ENCODE measurements around the gene FHOD3. TPM values are rescaled to one million over a fixed set of nuclear protein-coding genes. Genes with fewer than 3 reads are reported as not detected.

Gene FHOD3
- total and polyA plus RNA-seq, 9 of the 15 experiments (the other 6 are each of a cell fraction or from before 2014, with no cell fraction given), result 0.11 TPM; not detected in 8

DNA sequence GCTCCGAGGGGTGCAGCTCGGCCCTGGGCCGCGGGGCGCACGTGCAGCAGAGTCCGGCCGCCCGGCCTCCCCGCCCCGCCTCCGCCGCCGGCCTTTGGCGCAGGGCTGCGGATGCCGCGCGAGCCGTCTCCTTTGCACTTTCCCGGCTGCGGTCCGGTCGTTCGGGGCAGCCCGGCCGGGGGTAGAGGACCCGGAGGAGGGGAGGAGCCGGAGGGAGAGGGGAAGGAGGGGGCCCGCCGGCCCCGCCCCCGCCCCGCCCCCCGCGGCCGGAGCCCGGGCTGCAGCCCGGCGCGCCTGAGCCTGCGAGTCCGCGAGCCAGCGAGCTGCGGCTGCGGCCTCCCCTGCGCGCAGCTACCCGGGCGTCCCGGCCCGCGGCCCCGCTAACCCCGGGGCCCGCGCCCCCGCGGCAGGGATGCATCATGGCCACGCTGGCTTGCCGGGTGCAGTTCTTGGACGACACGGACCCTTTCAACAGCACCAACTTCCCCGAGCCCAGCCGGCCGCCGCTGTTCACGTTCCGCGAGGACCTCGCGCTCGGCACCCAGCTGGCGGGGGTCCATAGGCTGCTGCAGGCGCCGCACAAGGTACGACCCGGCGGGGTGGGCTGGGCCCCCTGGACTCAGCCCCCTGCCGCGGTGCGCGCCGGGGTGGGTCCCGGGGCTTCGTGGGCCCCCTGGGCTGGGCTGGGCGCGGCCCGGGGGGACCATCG lies at the start of gene FHOD3 (continued):
- TF ChIP-seq, protein P1, sequence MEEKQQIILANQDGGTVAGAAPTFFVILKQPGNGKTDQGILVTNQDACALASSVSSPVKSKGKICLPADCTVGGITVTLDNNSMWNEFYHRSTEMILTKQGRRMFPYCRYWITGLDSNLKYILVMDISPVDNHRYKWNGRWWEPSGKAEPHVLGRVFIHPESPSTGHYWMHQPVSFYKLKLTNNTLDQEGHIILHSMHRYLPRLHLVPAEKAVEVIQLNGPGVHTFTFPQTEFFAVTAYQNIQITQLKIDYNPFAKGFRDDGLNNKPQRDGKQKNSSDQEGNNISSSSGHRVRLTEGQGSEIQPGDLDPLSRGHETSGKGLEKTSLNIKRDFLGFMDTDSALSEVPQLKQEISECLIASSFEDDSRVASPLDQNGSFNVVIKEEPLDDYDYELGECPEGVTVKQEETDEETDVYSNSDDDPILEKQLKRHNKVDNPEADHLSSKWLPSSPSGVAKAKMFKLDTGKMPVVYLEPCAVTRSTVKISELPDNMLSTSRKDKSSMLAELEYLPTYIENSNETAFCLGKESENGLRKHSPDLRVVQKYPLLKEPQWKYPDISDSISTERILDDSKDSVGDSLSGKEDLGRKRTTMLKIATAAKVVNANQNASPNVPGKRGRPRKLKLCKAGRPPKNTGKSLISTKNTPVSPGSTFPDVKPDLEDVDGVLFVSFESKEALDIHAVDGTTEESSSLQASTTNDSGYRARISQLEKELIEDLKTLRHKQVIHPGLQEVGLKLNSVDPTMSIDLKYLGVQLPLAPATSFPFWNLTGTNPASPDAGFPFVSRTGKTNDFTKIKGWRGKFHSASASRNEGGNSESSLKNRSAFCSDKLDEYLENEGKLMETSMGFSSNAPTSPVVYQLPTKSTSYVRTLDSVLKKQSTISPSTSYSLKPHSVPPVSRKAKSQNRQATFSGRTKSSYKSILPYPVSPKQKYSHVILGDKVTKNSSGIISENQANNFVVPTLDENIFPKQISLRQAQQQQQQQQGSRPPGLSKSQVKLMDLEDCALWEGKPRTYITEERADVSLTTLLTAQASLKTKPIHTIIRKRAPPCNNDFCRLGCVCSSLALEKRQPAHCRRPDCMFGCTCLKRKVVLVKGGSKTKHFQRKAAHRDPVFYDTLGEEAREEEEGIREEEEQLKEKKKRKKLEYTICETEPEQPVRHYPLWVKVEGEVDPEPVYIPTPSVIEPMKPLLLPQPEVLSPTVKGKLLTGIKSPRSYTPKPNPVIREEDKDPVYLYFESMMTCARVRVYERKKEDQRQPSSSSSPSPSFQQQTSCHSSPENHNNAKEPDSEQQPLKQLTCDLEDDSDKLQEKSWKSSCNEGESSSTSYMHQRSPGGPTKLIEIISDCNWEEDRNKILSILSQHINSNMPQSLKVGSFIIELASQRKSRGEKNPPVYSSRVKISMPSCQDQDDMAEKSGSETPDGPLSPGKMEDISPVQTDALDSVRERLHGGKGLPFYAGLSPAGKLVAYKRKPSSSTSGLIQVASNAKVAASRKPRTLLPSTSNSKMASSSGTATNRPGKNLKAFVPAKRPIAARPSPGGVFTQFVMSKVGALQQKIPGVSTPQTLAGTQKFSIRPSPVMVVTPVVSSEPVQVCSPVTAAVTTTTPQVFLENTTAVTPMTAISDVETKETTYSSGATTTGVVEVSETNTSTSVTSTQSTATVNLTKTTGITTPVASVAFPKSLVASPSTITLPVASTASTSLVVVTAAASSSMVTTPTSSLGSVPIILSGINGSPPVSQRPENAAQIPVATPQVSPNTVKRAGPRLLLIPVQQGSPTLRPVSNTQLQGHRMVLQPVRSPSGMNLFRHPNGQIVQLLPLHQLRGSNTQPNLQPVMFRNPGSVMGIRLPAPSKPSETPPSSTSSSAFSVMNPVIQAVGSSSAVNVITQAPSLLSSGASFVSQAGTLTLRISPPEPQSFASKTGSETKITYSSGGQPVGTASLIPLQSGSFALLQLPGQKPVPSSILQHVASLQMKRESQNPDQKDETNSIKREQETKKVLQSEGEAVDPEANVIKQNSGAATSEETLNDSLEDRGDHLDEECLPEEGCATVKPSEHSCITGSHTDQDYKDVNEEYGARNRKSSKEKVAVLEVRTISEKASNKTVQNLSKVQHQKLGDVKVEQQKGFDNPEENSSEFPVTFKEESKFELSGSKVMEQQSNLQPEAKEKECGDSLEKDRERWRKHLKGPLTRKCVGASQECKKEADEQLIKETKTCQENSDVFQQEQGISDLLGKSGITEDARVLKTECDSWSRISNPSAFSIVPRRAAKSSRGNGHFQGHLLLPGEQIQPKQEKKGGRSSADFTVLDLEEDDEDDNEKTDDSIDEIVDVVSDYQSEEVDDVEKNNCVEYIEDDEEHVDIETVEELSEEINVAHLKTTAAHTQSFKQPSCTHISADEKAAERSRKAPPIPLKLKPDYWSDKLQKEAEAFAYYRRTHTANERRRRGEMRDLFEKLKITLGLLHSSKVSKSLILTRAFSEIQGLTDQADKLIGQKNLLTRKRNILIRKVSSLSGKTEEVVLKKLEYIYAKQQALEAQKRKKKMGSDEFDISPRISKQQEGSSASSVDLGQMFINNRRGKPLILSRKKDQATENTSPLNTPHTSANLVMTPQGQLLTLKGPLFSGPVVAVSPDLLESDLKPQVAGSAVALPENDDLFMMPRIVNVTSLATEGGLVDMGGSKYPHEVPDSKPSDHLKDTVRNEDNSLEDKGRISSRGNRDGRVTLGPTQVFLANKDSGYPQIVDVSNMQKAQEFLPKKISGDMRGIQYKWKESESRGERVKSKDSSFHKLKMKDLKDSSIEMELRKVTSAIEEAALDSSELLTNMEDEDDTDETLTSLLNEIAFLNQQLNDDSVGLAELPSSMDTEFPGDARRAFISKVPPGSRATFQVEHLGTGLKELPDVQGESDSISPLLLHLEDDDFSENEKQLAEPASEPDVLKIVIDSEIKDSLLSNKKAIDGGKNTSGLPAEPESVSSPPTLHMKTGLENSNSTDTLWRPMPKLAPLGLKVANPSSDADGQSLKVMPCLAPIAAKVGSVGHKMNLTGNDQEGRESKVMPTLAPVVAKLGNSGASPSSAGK (IDR thresholded peaks at IDR 0.05), result no peak
- TF ChIP-seq ZNF583 (CRISPR knock-in tag; IDR thresholded peaks at IDR 0.05) (no peak), KDM5B (IDR thresholded peaks at IDR 0.05; ENCODE audit: insufficient replicate concordance, low read depth, low read length) (peak; percentile 33), FOS (IDR thresholded peaks at IDR 0.05; ENCODE audit: extremely low read depth, insufficient read length) (no peak), ZC3H8 (IDR thresholded peaks at IDR 0.05) (no peak), ARNT (IDR thresholded peaks at IDR 0.05) (no peak), ELF2 (CRISPR knock-in tag; IDR thresholded peaks at IDR 0.05) (no peak), ZNF561 (CRISPR knock-in tag; conservative IDR thresholded peaks at IDR 0.05) (no peak)
- TF ChIP-seq, protein P2, sequence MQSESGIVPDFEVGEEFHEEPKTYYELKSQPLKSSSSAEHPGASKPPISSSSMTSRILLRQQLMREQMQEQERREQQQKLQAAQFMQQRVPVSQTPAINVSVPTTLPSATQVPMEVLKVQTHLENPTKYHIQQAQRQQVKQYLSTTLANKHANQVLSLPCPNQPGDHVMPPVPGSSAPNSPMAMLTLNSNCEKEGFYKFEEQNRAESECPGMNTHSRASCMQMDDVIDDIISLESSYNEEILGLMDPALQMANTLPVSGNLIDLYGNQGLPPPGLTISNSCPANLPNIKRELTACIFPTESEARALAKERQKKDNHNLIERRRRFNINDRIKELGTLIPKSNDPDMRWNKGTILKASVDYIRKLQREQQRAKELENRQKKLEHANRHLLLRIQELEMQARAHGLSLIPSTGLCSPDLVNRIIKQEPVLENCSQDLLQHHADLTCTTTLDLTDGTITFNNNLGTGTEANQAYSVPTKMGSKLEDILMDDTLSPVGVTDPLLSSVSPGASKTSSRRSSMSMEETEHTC (IDR thresholded peaks at IDR 0.05), result no peak
- TF ChIP-seq, protein P3, sequence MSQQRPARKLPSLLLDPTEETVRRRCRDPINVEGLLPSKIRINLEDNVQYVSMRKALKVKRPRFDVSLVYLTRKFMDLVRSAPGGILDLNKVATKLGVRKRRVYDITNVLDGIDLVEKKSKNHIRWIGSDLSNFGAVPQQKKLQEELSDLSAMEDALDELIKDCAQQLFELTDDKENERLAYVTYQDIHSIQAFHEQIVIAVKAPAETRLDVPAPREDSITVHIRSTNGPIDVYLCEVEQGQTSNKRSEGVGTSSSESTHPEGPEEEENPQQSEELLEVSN (IDR thresholded peaks at IDR 0.05; ENCODE audit: borderline replicate concordance in 1 of 2, extremely low read depth in 1 of 2, insufficient read depth in 1 of 2, insufficient read length in 1 of 2, low read depth in 1 of 2, low read length in 1 of 2, poor library complexity in 1 of 2, severe bottlenecking in 1 of 2), result peak in 1 of 2 experiments; percentile 55
- TF ChIP-seq, protein P4, sequence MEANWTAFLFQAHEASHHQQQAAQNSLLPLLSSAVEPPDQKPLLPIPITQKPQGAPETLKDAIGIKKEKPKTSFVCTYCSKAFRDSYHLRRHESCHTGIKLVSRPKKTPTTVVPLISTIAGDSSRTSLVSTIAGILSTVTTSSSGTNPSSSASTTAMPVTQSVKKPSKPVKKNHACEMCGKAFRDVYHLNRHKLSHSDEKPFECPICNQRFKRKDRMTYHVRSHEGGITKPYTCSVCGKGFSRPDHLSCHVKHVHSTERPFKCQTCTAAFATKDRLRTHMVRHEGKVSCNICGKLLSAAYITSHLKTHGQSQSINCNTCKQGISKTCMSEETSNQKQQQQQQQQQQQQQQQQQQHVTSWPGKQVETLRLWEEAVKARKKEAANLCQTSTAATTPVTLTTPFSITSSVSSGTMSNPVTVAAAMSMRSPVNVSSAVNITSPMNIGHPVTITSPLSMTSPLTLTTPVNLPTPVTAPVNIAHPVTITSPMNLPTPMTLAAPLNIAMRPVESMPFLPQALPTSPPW (CRISPR knock-in tag; IDR thresholded peaks at IDR 0.05), result peak; percentile 60

All from K562 (cell line).